ENCODE results near the gene PSG6. TPM values are rescaled to one million over a fixed set of nuclear protein-coding genes. Genes with fewer than 3 reads are reported as not detected.
"Not testable (repeated sequence)": the region's sequence is repeated elsewhere in the genome, so short reads cannot be mapped to it uniquely, and the experiment has no call there.

The PSG6 gene
- total RNA-seq, 1 donor from 2014 or later, result not detected

DNA sequence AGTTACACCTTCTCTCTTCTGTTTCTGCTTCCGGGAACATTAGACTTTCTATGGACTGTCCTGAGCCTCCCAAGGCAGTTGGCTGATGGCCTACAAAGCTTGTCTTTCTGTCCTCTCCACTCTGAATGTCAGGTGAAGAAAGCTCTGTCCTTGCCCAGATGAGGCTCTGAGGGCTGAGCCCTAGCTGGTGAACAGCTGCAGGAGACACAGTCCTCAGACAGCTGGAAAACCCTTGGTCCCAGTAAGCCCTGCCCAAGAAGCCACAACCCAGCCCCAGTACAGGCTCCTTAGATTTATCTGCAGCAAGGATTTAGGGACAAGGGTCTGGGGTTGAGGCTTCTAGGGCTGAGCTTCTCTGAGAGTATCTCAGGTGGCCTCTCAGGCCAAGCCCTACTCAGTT, 64.5 kb downstream of the PSG6 start:
- intact Hi-C loops (cut with micrococcal nuclease), result not testable (repeated sequence)

DNA sequence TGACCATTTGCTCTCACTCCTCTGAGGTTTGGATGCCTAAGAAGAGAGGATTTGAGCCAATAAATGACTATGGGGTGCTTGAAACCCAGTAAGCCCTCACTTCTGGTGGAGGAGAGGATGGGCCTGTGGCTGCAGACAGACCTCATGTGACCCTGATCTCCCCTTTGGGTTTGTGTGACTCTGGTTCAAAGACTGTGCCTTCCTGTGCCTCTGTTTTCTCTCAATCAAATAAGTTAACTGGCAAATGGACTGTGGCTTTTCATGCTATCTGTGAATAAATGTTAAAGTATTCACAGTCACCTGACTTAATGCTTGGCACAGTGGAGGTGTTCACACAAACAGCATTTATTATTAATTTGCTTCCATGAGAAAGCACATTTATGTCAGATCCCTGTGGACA, 64.9 kb downstream of the PSG6 start:
- intact Hi-C loops (cut with micrococcal nuclease), result not testable (repeated sequence)

Other genes with a start within 250 kb of the PSG6 start
- gene PSG3, start 177.4 kb downstream of the PSG6 start, total RNA-seq, result not detected in 2 replicates
- gene PSG8, start 152.2 kb downstream of the PSG6 start, total RNA-seq, result not detected in 2 replicates
- not detected in 2 replicates for gene PSG1, start 38.2 kb downstream of the PSG6 start, total RNA-seq
- gene PSG7, start 19.3 kb upstream of the PSG6 start, total RNA-seq, result not detected in 2 replicates
- not detected in 2 replicates for gene PSG11, start 108.6 kb upstream of the PSG6 start, total RNA-seq
- gene PSG2, start 164.8 kb upstream of the PSG6 start, total RNA-seq, result not detected in 2 replicates